Measurements from ENCODE around the gene SCN4A.
"Not testable (repeated sequence)": the region's sequence is repeated elsewhere in the genome, so short reads cannot be mapped to it uniquely, and the experiment has no call there.

Gene SCN4A

DNA sequence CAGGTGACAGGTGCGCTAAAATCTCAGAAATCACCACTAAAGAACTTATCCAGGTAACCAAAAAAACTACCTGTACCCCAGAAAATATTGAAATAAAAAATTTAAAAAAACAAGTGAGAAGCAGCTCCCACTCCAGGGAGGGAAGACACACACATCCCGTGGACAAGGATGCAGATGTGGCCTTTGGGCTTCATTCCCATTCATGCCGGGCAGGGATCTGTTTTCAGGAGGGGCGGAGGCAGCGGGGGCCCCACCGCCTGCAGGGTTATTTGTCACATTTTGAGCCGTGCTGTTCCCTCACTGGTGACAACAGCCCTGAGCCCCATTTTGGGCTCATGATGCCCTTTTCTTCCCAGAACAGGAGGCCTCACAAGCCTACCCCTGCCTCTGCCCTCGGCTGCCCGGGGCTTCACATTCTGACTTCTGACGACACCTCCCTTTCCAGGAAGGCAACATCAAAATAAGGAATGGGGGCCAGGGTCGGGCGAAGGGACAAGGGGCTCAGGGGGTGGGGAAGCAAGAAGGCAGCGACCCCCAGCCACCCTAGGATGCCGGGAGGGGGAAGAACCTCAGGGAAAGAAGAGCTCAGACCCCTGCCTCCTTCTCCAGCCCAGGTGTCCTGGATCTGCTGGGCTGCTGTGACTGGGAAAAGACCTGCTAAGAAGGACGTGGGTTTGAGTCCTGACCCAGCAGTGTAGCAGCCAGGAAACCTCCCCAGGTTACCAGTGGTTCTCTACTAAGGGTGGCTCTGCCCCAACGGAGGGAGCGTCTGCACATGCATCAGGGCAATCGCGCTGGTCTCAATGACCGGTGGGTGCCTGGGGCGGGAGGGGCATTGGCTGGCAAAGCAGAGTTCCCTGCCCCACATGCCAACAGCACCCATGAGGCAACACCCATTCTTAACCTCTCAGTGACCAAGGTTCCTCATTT is 38.3 kb downstream of the SCN4A start:
- DNase-seq (ENCODE audit: low read depth) = no peak

DNA sequence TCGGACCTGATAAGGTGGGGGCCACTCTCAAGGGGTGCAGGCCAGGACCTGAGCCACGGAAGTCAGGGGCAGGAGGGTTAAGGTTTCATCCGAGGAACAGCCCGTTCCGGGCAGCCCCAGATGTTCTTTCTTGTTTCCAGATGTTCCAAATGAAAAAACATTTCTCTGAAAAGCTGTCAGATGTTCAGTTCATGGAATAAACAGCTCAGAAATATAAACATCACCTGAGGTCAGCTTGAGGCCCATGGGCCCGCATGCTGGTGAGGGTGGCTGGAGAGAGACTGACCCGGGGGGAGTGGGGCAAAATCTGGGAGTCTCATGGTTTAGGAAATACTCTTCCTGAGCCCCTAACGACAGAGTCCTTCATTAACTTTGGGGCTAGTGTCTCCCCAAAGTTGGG is 39.1 kb downstream of the SCN4A start:
- no peak for DNase-seq (ENCODE audit: low read depth)

GRCh38 chr17:63932721-63933120 is 40.0 kb downstream of the SCN4A start:
- DNase-seq (ENCODE audit: low read depth) = no peak

DNA sequence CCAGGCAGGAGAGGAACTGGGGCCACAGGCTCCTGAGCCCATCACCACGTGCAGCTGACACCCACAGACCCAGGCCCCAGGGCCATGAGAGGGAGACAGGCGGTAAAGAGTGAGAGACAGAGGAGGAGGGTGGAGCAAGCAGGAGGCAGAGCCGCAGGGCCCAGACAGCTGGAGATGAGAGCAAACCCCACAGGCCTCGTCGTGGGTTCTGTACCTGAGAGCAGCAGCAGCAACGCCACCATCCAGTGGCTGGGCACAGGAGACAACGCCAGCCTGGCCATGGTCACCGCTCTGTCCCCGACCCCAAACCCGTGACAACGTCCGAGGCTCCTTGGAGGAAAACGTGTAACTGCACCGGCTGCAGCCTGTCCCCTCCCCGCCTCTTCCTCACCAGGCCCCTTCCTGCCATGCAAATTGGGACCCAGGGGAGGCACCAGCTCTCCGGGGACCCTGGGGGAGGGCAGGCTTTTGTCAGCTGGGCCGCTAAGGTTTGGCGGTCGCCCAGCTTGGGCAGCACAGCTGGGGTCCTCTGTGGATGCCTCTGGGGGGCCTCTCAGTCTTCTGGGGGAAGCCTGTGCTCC is 40.6 kb downstream of the SCN4A start, which contains the start of gene CD79B:
Gene CD79B, minus strand, starts transcription at position 351 of the 581 bp plus-strand sequence. Its CDS starts 70 bp downstream, at position 281.
- no peak for DNase-seq (ENCODE audit: low read depth)

DNA sequence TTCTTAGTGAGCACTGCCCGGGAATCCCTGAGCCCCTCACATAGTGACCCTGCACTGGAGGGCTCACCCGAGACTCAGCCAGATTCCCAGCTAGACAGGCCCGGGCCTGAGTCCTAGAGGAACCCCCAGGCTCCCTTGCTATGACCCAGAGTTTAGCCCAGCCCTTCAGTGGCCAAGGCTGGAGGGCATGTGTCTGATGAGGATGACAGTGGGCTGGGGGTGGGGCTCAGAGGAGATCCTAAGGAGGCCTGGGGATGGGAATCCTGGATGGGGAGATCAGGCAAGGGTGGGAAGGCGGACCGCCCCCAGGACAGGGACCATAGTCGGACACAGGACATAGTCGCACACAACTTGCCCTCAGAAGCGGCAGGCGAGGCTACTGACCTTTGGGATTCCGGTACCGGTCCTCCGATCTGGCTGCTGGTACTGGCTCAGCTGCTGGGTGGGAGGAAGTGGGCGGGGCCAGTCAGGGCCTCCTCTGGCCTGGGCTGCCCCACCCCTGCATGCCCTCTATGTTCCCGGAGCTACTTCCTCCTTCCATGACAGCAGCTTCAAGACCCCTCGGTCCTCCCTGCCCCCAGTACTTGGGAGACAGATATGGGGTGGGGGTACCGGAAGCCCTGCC is 41.7 kb downstream of the SCN4A start:
- DNase-seq (ENCODE audit: low read depth) = peak; percentile 32

DNA sequence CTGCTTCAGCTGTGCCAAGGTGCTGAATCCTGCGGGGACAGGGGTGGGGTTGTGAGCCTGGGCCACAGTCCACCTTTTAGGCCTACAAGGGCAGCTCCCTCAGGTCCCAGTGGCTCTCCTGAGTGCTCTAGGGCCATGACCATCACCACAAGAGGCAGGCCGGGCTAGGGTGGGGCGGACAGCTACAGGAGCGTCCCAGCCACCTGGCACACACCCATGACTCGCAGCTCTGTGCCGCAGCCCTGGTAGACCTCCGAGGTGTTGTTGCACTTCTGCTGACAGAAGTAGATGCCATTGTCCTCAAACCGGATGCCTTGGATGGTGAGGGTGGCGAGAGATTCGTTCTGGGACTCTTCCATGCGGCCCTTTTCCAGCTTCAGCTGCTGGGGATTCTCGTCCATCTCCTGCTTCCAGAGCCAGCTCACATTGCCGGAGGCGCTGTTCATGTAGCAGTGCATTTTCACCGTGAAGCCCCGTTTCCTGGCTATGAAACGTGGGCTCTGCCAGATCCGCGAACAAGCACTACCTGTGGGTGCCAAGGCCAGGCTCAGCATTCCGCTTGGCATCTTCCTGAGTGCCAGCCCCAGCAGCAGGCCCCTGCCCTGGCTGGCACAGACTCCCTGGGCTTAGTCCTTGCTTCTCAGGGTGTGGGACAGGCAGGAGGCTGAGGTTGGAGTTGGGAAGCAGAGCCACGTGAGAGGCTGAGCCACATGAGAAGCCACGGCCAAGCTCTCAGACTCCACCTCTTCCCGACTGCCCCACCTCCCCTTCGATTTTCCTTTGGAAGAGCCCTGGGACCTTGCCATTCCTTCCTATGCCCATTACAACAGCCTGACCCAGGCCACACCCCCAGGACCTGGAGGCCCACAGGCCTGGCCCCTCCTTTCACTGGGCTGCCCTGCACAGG is 42.6 kb downstream of the SCN4A start:
- no peak for DNase-seq (ENCODE audit: low read depth)

DNA sequence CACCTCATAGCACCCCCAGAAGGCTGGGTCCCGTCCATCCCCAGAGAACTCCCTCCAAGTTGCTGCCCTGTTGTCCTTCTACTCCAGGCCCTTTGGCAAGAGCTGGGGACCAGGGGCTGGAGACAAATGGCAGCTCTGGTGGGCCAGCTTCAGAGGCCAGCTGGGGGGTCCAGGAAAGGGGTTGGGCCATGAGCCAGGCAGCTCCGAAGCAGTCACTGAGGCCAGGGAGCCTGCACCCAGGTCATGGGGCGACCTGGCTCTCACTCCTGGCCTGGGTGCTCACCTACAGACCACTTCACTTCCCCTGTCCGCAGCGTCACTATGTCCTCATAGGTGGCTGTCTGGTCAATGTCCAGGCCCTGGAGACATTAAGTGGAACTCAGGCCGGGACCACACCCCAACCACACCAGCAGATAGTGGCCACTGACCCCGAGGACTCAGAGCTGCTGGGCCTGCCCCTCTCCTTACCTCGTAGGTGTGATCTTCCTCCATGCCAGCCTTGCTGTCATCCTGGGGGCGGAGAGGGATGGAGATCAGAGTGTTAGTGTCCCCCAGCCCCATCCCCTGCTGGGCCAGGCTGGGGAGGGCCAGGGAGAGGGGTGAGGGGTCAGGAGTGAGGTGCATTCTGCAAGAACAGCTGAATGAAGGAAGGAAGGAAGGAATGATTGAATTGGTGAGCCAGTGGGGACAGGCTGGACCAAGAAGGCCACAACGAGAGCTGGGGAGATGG is 43.6 kb downstream of the SCN4A start:
- DNase-seq (ENCODE audit: low read depth) = no peak

GRCh38 chr17:63928172-63928666 is 44.5 kb downstream of the SCN4A start:
- no peak for DNase-seq (ENCODE audit: low read depth)

GRCh38 chr17:63927464-63928171 is 45.1 kb downstream of the SCN4A start:
- DNase-seq (ENCODE audit: low read depth) = no peak

GRCh38 chr17:63926164-63926563 is 46.6 kb downstream of the SCN4A start:
- DNase-seq (ENCODE audit: low read depth) = no peak

- DNase-seq (ENCODE audit: low read depth) = no peak
These were observed 47.1 kb downstream of the SCN4A start for GRCh38 chr17:63925615-63926014.

DNA sequence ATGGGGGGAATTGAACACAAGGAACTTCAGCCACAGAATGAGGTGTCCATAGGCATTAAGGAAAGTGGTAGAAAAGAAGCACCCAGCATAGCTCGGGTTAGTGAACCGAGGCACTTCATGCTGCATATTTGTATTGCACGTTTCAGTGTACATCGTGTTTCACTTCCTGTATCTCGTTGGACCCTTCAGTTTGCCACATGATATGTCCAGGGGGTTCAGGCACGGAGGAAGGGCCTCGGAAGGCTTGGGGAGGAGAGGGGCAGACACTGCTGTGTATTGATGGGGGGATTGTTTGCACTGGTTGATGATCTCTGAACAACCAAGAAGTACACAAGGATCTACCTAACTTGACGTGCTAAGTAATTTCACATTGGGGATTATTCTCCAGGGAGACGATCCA is 50.3 kb downstream of the SCN4A start:
- not testable (repeated sequence) for DNase-seq (ENCODE audit: low read depth)

GRCh38 chr17:63920779-63921178 is 51.9 kb downstream of the SCN4A start:
- DNase-seq (ENCODE audit: low read depth) = not testable (repeated sequence)

DNA sequence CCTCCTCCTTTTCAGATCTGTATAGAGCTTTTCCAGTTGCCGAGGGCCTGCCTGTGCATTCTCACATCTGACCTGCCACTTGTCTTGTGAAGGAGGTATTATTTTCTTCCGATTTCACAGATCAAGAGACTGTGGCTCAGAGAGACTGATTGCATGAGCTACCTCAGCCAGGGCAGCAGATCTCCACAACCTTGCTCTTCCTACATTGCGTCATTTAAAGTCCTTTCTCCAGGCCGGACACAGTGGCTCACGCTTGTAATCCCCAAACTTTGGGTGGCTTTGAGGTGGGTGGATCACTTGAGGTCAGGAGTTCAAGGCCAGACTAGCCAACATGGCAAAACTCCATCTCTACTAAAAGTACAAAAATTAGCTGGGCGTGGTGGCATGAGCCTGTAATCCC is 52.7 kb downstream of the SCN4A start:
- DNase-seq (ENCODE audit: low read depth) = not testable (repeated sequence)

DNA sequence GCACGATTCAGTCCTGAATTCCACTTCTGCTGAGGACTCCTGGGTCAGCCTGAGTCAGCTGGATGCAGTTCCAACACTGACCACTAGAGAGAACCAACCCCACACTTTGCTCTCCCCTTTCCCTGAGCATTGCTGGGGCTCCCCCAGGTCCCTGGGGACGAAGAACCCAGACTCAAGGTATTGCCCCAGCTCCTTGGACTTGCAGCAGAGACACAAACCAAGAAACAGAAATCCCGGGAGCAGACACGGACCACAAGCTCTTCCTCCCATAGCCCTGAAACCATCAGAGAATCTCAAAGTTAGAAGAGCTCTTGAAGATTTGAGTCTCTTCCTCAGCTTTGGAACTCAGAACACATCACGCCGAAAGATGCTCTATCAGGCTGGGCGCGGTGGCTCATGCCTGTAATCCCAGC is 53.4 kb downstream of the SCN4A start:
- peak; percentile 71 for DNase-seq (ENCODE audit: low read depth)

DNA sequence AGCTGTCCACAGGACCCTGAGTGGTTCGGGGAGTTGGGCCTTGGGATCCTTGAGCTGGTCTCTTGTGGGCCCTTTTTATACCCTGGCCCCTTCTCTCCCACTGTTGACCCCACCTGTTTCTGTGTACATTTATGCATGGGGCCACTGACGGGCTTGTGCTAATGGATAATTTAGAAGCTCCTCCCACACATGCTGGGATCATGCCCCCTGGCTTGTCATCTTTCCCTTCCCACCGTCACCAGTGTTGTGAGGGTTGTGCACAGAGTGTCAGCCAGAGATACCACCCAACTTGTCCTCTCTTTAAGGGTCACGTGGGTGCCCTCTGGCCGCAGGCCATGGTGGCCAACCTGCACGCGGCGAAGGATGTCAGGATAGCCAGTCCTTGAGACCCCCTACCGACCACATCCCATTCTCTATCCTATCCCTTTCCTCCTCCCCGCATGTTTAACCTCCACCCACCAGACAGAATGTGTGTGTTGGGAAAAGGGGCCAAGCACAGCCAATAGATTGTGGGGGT is 53.9 kb downstream of the SCN4A start, which contains the start of gene GH1:
Gene GH1, minus strand, starts transcription at position 51 of the 517 bp plus-strand sequence. CDS start 63 bp downstream, outside the sequence.
- not testable (repeated sequence) for DNase-seq (ENCODE audit: low read depth)

DNA sequence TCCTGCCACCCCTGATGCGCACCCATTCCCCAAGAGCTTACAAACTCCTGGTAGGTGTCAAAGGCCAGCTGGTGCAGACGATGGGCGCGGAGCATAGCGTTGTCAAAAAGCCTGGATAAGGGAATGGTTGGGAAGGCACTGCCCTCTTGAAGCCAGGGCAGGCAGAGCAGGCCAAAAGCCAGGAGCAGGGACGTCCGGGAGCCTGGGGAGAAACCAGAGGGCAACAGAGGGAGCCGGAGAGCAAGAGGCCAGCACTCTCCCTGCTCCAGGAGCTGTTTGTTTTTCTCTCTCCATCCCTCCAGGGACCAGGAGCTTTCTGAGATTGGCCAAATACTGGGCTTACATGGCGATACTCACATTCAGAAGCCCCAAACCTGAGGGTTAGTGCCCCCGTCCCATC is 54.4 kb downstream of the SCN4A start:
- peak; percentile 21 for DNase-seq (ENCODE audit: low read depth)

DNA sequence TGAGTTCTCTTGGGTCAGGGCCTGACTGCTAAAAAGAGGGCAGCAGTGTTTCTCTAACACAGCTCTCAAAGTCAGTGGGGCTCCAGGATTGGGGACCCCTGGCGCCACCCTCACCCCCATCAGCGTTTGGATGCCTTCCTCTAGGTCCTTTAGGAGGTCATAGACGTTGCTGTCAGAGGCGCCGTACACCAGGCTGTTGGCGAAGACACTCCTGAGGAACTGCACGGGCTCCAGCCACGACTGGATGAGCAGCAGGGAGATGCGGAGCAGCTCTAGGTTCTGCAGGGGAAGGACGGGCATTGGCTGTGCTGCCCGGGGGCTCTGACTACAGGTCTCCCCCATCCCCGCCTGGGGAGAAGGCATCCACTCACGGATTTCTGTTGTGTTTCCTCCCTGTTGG is 55.1 kb downstream of the SCN4A start:
- no peak for DNase-seq (ENCODE audit: low read depth)

GRCh38 chr17:63917206-63917605 is 55.5 kb downstream of the SCN4A start:
- not testable (repeated sequence) for DNase-seq (ENCODE audit: low read depth)

Measured in ELR (cell line).